Right lobe of liver (tissue), 4 donors: Measurements from ENCODE around the gene MIR17HG.

Experiments used
- POLR2A ChIP-seq: fragments of 450-650 bp; IDR thresholded peaks from one replicate; pipeline ENCODE4 v1.6.1; 2017; ENCODE audit warnings: antibody characterized with exemption, mild to moderate bottlenecking
- TF ChIP-seq, protein P1 (sequence below), 4 donors: fragments of 200-600 bp in 3 of 4; fragments of 450-650 bp in 1 of 4; IDR thresholded peaks; one replicate each; pipeline versions ENCODE4 v1.5.1 to v1.8.0; 2016 to 2022; ENCODE audit warnings: antibody characterized with exemption in 4 of 4, mild to moderate bottlenecking in 2 of 4
- donor health status: DM: no; HTN: no; CAD: no.
- donor health status: DM: no; HTN: no; CAD: no.
- donor health status: DM: no; HTN: yes; CAD: no.

DNA sequence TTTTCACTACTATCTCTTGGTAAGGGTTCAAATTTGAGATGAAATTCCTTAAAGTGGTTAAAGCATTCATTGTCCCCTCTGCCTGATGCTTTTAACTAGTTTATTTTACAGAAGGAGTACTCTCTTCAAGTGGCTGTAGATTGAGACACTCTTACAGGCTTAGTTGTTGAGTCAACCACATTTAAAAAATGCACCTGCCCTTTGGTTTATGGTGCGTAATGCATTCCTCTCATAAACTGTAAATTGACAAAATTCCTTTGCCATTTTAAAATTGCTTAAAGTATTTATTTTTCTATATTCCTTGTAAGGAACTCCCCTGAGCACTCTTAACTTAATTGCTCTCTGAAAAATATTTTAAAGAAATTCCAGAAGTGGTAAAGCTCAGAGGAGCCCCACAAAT is 50.1 kb downstream of the MIR17HG start:
- TF ChIP-seq, protein P1, sequence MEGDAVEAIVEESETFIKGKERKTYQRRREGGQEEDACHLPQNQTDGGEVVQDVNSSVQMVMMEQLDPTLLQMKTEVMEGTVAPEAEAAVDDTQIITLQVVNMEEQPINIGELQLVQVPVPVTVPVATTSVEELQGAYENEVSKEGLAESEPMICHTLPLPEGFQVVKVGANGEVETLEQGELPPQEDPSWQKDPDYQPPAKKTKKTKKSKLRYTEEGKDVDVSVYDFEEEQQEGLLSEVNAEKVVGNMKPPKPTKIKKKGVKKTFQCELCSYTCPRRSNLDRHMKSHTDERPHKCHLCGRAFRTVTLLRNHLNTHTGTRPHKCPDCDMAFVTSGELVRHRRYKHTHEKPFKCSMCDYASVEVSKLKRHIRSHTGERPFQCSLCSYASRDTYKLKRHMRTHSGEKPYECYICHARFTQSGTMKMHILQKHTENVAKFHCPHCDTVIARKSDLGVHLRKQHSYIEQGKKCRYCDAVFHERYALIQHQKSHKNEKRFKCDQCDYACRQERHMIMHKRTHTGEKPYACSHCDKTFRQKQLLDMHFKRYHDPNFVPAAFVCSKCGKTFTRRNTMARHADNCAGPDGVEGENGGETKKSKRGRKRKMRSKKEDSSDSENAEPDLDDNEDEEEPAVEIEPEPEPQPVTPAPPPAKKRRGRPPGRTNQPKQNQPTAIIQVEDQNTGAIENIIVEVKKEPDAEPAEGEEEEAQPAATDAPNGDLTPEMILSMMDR (IDR thresholded peaks at IDR 0.05) = no peak
- TF ChIP-seq POLR2A = no peak
